H1 (cell line): ENCODE results near the gene SPOCK1. TPM values are rescaled to one million over a fixed set of nuclear protein-coding genes. Genes with fewer than 3 reads are reported as not detected.

Experiments used
- CTCF ChIA-PET: fragments of 300-600 bp; sonication (Branson Sonifier 250); formaldehyde crosslinking; loops from one replicate; lab custom pipeline; 2021; ENCODE audit not compliant: partially characterized antibody; lab: Charles Lee
- POLR2A ChIA-PET: fragments of 300-600 bp; sonication (Branson Sonifier 250); formaldehyde crosslinking; loops from one replicate; lab custom pipeline; 2021; ENCODE audit warnings: inconsistent platforms; ENCODE audit not compliant: partially characterized antibody; lab: Charles Lee
- DNase-seq, 2 experiments: peaks; one replicate each; pipeline versions ENCODE4 v3.0.0 to v3.0.0-alpha.2; 2010 to 2022; ENCODE audit warnings: low spot score in 2 of 2, low read depth in 1 of 2, mixed read lengths in 1 of 2
- FAIRE-seq: peaks from 2 replicates; lab custom pipeline; 2011; peaks lifted over from hg19 to GRCh38; lab: Jason Lieb, UNC
- H2AFZ ChIP-seq: 2 replicates; pipeline ENCODE4 v1.8.1; 2012; ENCODE audit warnings: low read length, inconsistent platforms
- H2AK5ac ChIP-seq: 2 replicates; pipeline ENCODE4 v1.6.1; 2013; ENCODE audit warnings: low read depth, low read length
- H2BK120ac ChIP-seq: replicated peaks from 2 replicates; pipeline ENCODE3; 2013; ENCODE audit warnings: low read depth, low read length, inconsistent platforms
- H2BK12ac ChIP-seq: 2 replicates; pipeline ENCODE4 v1.6.1; 2013; ENCODE audit warnings: low read depth, low read length
- H2BK15ac ChIP-seq: 2 replicates; pipeline ENCODE4 v1.6.1; 2013; ENCODE audit warnings: low read length
- H2BK20ac ChIP-seq: 2 replicates; pipeline ENCODE4 v1.6.1; 2013; ENCODE audit warnings: low read length
- H2BK5ac ChIP-seq: 2 replicates; pipeline ENCODE4 v1.6.1; 2013; ENCODE audit warnings: low read depth, low read length
- H3K14ac ChIP-seq: 2 replicates; pipeline ENCODE4 v1.6.1; 2013; ENCODE audit warnings: inconsistent platforms; ENCODE audit not compliant: insufficient read length
- H3K18ac ChIP-seq: 2 replicates; pipeline ENCODE4 v1.6.1; 2013; ENCODE audit warnings: low read length; ENCODE audit errors: extremely low read depth
- H3K23ac ChIP-seq: 2 replicates; pipeline ENCODE4 v1.6.1; 2013; ENCODE audit warnings: inconsistent platforms; ENCODE audit not compliant: insufficient read length
- H3K23me2 ChIP-seq: 2 replicates; pipeline ENCODE4 v1.6.1; 2013; ENCODE audit warnings: low read depth, low read length
- H3K27ac ChIP-seq: 2 replicates; pipeline ENCODE4 v1.6.1; 2011; ENCODE audit warnings: low read depth, low read length, inconsistent platforms
- H3K27me3 ChIP-seq, 4 experiments: replicated peaks in 1 of 4; 1 replicate in 1 of 4; 2 replicates in 3 of 4; pipeline versions ENCODE4 v1.6.1 to v1.8.1; 2011 to 2013; ENCODE audit warnings: low read length in 3 of 4, mild to moderate bottlenecking in 3 of 4, inconsistent platforms in 2 of 4, mixed read lengths in 2 of 4, moderate library complexity in 1 of 4; ENCODE audit not compliant: control insufficient read depth in 3 of 4, insufficient read depth in 3 of 4; ENCODE audit errors: extremely low read depth in 1 of 4
- H3K36me3 ChIP-seq, 4 experiments: 2 replicates each; pipeline versions ENCODE4 v1.6.1 to v1.8.1; 2011 to 2013; ENCODE audit warnings: mild to moderate bottlenecking in 4 of 4, low read length in 3 of 4, moderate library complexity in 2 of 4, control low read depth in 1 of 4, inconsistent platforms in 1 of 4; ENCODE audit not compliant: insufficient read depth in 4 of 4, control insufficient read depth in 2 of 4
- H3K4ac ChIP-seq: replicated peaks from 2 replicates; pipeline ENCODE3; 2013; ENCODE audit warnings: low read length, low read depth, mixed read lengths, inconsistent platforms; ENCODE audit not compliant: insufficient read length
- H3K4me1 ChIP-seq, 4 experiments: replicated peaks in 1 of 4; 1 replicate in 1 of 4; 2 replicates in 3 of 4; pipeline versions ENCODE4 v1.6.1 to v1.8.1; 2011 to 2013; ENCODE audit warnings: low read length in 3 of 4, inconsistent platforms in 2 of 4, mixed read lengths in 1 of 4; ENCODE audit not compliant: insufficient read depth in 4 of 4, control insufficient read depth in 3 of 4
- H3K4me2 ChIP-seq, 2 experiments: 2 replicates each; pipeline versions ENCODE4 v1.6.1 to v1.8.1; 2011 to 2013; ENCODE audit warnings: low read depth in 2 of 2, low read length in 2 of 2, control low read depth in 1 of 2, inconsistent platforms in 1 of 2, mild to moderate bottlenecking in 1 of 2; ENCODE audit not compliant: insufficient read depth in 1 of 2
- H3K4me3 ChIP-seq, 4 experiments: fragments of 200-600, 300-600 bp in 1 of 4; sonication (generic), shearing (Covaris generic), sonication (Bioruptor Twin) in 1 of 4; 2 replicates each; pipeline versions ENCODE4 v1.5.1 to v1.8.1; 2011 to 2016; ENCODE audit warnings: low read length in 4 of 4, low read depth in 3 of 4, control low read depth in 2 of 4, inconsistent platforms in 2 of 4, mild to moderate bottlenecking in 2 of 4, mixed read lengths in 1 of 4, moderate library complexity in 1 of 4; ENCODE audit not compliant: insufficient read depth in 2 of 4; ENCODE audit errors: extremely low read depth in 1 of 4
- H3K56ac ChIP-seq: replicated peaks from 2 replicates; pipeline ENCODE3; 2013; ENCODE audit warnings: low read depth, mild to moderate bottlenecking, mixed read lengths, low read length, inconsistent platforms; ENCODE audit not compliant: insufficient read length
- H3K79me1 ChIP-seq: 2 replicates; pipeline ENCODE4 v1.6.1; 2013; ENCODE audit warnings: low read depth, low read length, control low read depth
- H3K79me2 ChIP-seq, 2 experiments: 2 replicates each; pipeline versions ENCODE4 v1.6.1 to v1.8.1; 2012 to 2013; ENCODE audit warnings: low read length in 2 of 2, mild to moderate bottlenecking in 2 of 2, inconsistent platforms in 1 of 2; ENCODE audit not compliant: insufficient read depth in 2 of 2, control insufficient read depth in 1 of 2
- H3K9ac ChIP-seq, 4 experiments: replicated peaks in 1 of 4; 1 replicate in 1 of 4; 2 replicates in 3 of 4; pipeline versions ENCODE4 v1.6.1 to v1.8.1; 2011 to 2013; ENCODE audit warnings: low read depth in 3 of 4, low read length in 3 of 4, control low read depth in 2 of 4, mild to moderate bottlenecking in 2 of 4, moderate library complexity in 2 of 4, inconsistent platforms in 1 of 4; ENCODE audit errors: extremely low read depth in 1 of 4
- H3K9me3 ChIP-seq, 2 experiments: 2 replicates each; pipeline versions ENCODE4 v1.6.1 to v1.8.1; 2012 to 2013; ENCODE audit warnings: mild to moderate bottlenecking in 2 of 2, moderate library complexity in 2 of 2, control low read depth in 1 of 2, inconsistent platforms in 1 of 2, low read depth in 1 of 2, low read length in 1 of 2, mixed read lengths in 1 of 2; ENCODE audit not compliant: insufficient read depth in 2 of 2
- H4K20me1 ChIP-seq, 2 experiments: replicated peaks in 1 of 2; 2 replicates each; pipeline versions ENCODE3 to v1.8.1; 2011 to 2013; ENCODE audit warnings: inconsistent platforms in 2 of 2, low read length in 2 of 2, mild to moderate bottlenecking in 1 of 2; ENCODE audit not compliant: insufficient read depth in 2 of 2, control insufficient read depth in 1 of 2
- H4K5ac ChIP-seq: 2 replicates; pipeline ENCODE4 v1.6.1; 2013; ENCODE audit warnings: low read length, low read depth, mixed read lengths, inconsistent platforms; ENCODE audit not compliant: insufficient read length
- H4K8ac ChIP-seq: 2 replicates; pipeline ENCODE4 v1.8.0; 2013; ENCODE audit warnings: mild to moderate bottlenecking, moderate library complexity, low read length, inconsistent platforms; ENCODE audit not compliant: insufficient read depth; ENCODE audit errors: extremely low read depth
- H4K91ac ChIP-seq: replicated peaks from 2 replicates; pipeline ENCODE3; 2013; ENCODE audit warnings: low read length, mixed read lengths, inconsistent platforms; ENCODE audit not compliant: insufficient read length
- BCL11A ChIP-seq, 2 experiments: IDR thresholded peaks; one replicate each; pipeline ENCODE4 v1.6.1; 2011; ENCODE audit warnings: low read depth in 2 of 2, low read length in 2 of 2, mild to moderate bottlenecking in 2 of 2
- CBX5 ChIP-seq: fragments of 300-800, 300-1000 bp; sonication (generic); IDR thresholded peaks from 2 replicates; pipeline ENCODE4 v1.7.1; 2016; ENCODE audit warnings: antibody characterized with exemption, low read length, low read depth
- CHD2 ChIP-seq: IDR thresholded peaks from 2 replicates; pipeline ENCODE4 v1.6.1; 2012; ENCODE audit warnings: low read length, improper control_type of control experiment
- CREB1 ChIP-seq: IDR thresholded peaks from 2 replicates; pipeline ENCODE4 v1.6.1; 2012; ENCODE audit warnings: inconsistent platforms
- CTBP2 ChIP-seq: IDR thresholded peaks from 2 replicates; pipeline ENCODE4 v1.7.0; 2011; ENCODE audit warnings: borderline replicate concordance, mild to moderate bottlenecking, moderate library complexity, mixed read lengths, low read length; ENCODE audit not compliant: insufficient read depth, insufficient read length
- GABPA ChIP-seq: IDR thresholded peaks from 2 replicates; pipeline ENCODE4 v1.6.1; 2011; ENCODE audit warnings: mild to moderate bottlenecking, low read length, moderate library complexity, borderline replicate concordance; ENCODE audit not compliant: insufficient read depth
- GTF2F1 ChIP-seq: IDR thresholded peaks from 2 replicates; pipeline ENCODE4 v1.6.1; 2012; ENCODE audit warnings: low read depth, low read length, improper control_type of control experiment, borderline replicate concordance
- HDAC6 ChIP-seq: IDR thresholded peaks from one replicate; pipeline ENCODE4 v1.7.1; 2012; ENCODE audit warnings: low read depth, mild to moderate bottlenecking, inconsistent platforms, low read length, moderate library complexity
- JUND ChIP-seq: IDR thresholded peaks from 2 replicates; pipeline ENCODE4 v1.6.1; 2011; ENCODE audit warnings: mild to moderate bottlenecking, improper control_type of control experiment, low read length
- KDM4A ChIP-seq: IDR thresholded peaks from one replicate; pipeline ENCODE4 v1.7.1; 2012; ENCODE audit warnings: low read depth, mild to moderate bottlenecking, moderate library complexity, low read length, inconsistent platforms; ENCODE audit not compliant: severe bottlenecking
- PHF8 ChIP-seq: fragments of 200-600 bp; sonication (generic); conservative IDR thresholded peaks from 2 replicates; pipeline ENCODE4 v1.7.1; 2012; ENCODE audit warnings: low read depth, mild to moderate bottlenecking, inconsistent platforms, low read length, moderate library complexity
- SIN3A ChIP-seq, 2 experiments: IDR thresholded peaks in 1 of 2; conservative IDR thresholded peaks in 1 of 2; 2 replicates each; pipeline ENCODE4 v1.6.1; 2011 to 2012; ENCODE audit warnings: low read length in 2 of 2, improper control_type of control experiment in 1 of 2, low read depth in 1 of 2, mild to moderate bottlenecking in 1 of 2
- SP2 ChIP-seq: IDR thresholded peaks from 2 replicates; pipeline ENCODE4 v1.6.1; 2012; ENCODE audit warnings: mild to moderate bottlenecking, low read length, inconsistent platforms
- SUZ12 ChIP-seq: fragments of 200-600 bp; sonication (generic); IDR thresholded peaks from 2 replicates; pipeline ENCODE4 v1.6.1; 2012; ENCODE audit warnings: mild to moderate bottlenecking, inconsistent platforms, low read length, moderate library complexity, mixed read lengths
- TAF1 ChIP-seq: IDR thresholded peaks from 2 replicates; pipeline ENCODE4 v1.6.1; 2011; ENCODE audit warnings: mild to moderate bottlenecking, low read depth, low read length
- WGBS, 2 experiments: shearing (Covaris generic) in 1 of 2; methylation state at CpG; one replicate each; pipeline versions ENCODE4 v1.1.6 to v1.1.7; 2013 to 2015; ENCODE audit warnings: low lambda C conversion rate in 2 of 2, mixed read lengths in 2 of 2, inconsistent platforms in 1 of 2, low coverage in 1 of 2, missing lambda C conversion rate in 1 of 2; ENCODE audit not compliant: insufficient replicate concordance in 2 of 2, insufficient coverage in 1 of 2, insufficient read length in 1 of 2; ENCODE audit errors: extremely low coverage in 1 of 2, missing lambda C conversion rate in 1 of 2; 5-methylcytosine and 5-hydroxymethylcytosine counted together
- polyA plus RNA-seq, 7 experiments: library from polyadenylated mRNA; depleted of rRNA in 3 of 7; stranded (reverse) in 5 of 7; unstranded in 2 of 7; fragments of >200 nt in 5 of 7; fragments of 200-250 nt in 2 of 7; gene quantifications; 1 replicate in 5 of 7; 2 replicates in 1 of 7; 4 replicates in 1 of 7; pipeline versions ENCODE4 v1.2.1 to v1.2.3, GENCODE V29; 2011 to 2013; ENCODE audit warnings: missing spikeins in 2 of 7, mixed read lengths in 2 of 7
- total RNA-seq: library from RNA; stranded (reverse); fragmentation: NEBNext Ultra II Directional; extraction: Animal tissue kit (Norgen Biotek cat#: 25700); gene quantifications from 2 replicates; pipeline ENCODE4 v1.2.1, GENCODE V29; 2021

The SPOCK1 gene
- total and polyA plus RNA-seq, 2 of the 8 experiments (the other 6 are each of a cell fraction or from before 2014, with no cell fraction given) = 6.9 to 18.1 TPM

DNA sequence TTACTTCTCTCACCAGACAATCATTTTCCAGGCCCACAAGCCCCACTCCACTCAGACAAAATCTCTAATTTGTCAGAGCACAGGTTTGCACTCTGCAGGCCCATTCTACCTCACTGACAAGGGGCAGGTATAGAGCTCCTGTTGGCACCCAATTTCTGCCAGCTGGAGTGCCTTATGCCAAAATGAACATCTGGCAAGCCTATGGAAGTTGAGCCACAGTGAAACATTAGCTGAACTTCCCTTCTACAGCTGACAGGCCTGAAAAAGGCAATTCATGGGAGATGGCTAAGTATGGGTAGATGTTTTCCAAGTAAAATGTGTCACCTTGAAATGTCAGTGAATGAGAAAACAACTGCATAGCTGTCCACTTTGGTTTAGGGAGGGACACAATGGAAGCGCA is 87.0 kb downstream of the SPOCK1 start:
- no peak overlapping the region for H2BK20ac ChIP-seq
- no peak overlapping the region for H2AFZ ChIP-seq
- FAIRE-seq (no peak), DNase-seq (no peak)
- no peak overlapping the region for H2BK5ac ChIP-seq
- H3K23ac ChIP-seq = no peak overlapping the region
- no peaks in the 10 kb centered on the region; a peak in 1 of 7 replicates for H3K27me3 ChIP-seq
- H3K4me2 ChIP-seq = no peak overlapping the region
- no peak overlapping the region for H3K9ac ChIP-seq
- no peak overlapping the region for H3K18ac ChIP-seq
- H3K79me2 ChIP-seq = no peaks in the 10 kb centered on the region
- no peaks in the 10 kb centered on the region for H3K36me3 ChIP-seq
- no peak overlapping the region for H2BK15ac ChIP-seq
- no peak overlapping the region for H3K56ac ChIP-seq
- WGBS, 2 experiments = 78% methylated on average over 1 of the region's 1 CpG; no CpG with 5 or more reads in 1 of the 2 experiments
- no peak overlapping the region for H4K8ac ChIP-seq
- H3K79me1 ChIP-seq = no peaks in the 10 kb centered on the region
- no peak overlapping the region for H4K5ac ChIP-seq
- H3K14ac ChIP-seq = no peak overlapping the region
- no peak overlapping the region for H2BK12ac ChIP-seq
- ChIA-PET POLR2A (no interaction called here), CTCF (no interaction called here)
- no peaks in the 10 kb centered on the region for H4K20me1 ChIP-seq
- H3K23me2 ChIP-seq = no peaks in the 10 kb centered on the region
- H4K91ac ChIP-seq = no peak overlapping the region
- H3K4ac ChIP-seq = no peak overlapping the region
- H3K4me3 ChIP-seq = no peak overlapping the region
- no peaks in the 10 kb centered on the region for H3K4me1 ChIP-seq
- H3K9me3 ChIP-seq = no peaks in the 10 kb centered on the region; a peak in 1 of 4 replicates
- H3K27ac ChIP-seq = no peak overlapping the region
- H2BK120ac ChIP-seq = no peak overlapping the region
- H2AK5ac ChIP-seq = no peak overlapping the region
- no peak for TF ChIP-seq TAF1
- no peak for TF ChIP-seq BCL11A (IDR thresholded peaks at IDR 0.05; ENCODE audit: low read depth in 2 of 2, low read length in 2 of 2)
- TF ChIP-seq GABPA = no peak
- TF ChIP-seq JUND = no peak
- TF ChIP-seq SIN3A (conservative IDR thresholded peaks at IDR 0.05 in 1 of 2, IDR thresholded peaks at IDR 0.05 in 1 of 2; ENCODE audit: low read depth in 1 of 2, low read length in 2 of 2) = no peak
- TF ChIP-seq PHF8 = no peak
- TF ChIP-seq CHD2 = no peak
- TF ChIP-seq HDAC6 = no peak
- no peak for TF ChIP-seq SP2
- no peak for TF ChIP-seq CREB1
- TF ChIP-seq KDM4A = no peak
- TF ChIP-seq CTBP2 = no peak
- TF ChIP-seq GTF2F1 = no peak
- no peak for TF ChIP-seq SUZ12
- no peak for TF ChIP-seq CBX5
